ENCODE data around the gene LCN6.
"Not testable (repeated sequence)": the region's sequence is repeated elsewhere in the genome, so short reads cannot be mapped to it uniquely, and the experiment has no call there.

The LCN6 gene

GRCh38 chr9:136787690-136788400, 39.5 kb upstream of the LCN6 start:
- H3K36me3 Mint-ChIP-seq (ENCODE audit: low read depth), result peaks cover 3% of the 10 kb centered on the region
- peaks cover 5% of the 10 kb centered on the region for H3K27me3 Mint-ChIP-seq (ENCODE audit: low read depth)
- no peaks in the 10 kb centered on the region for H3K9me3 Mint-ChIP-seq
- H3K27ac Mint-ChIP-seq, result no peak overlapping the region
- H3K4me3 Mint-ChIP-seq, result peak overlapping the region; percentile 3
- peak; percentile 82 for DNase-seq (ENCODE audit: low spot score)
- H3K4me1 Mint-ChIP-seq (ENCODE audit: low read depth), result peaks cover 23% of the 10 kb centered on the region

GRCh38 chr9:136786983-136787382, 38.7 kb upstream of the LCN6 start:
- H3K4me3 Mint-ChIP-seq; H3K27me3 Mint-ChIP-seq (ENCODE audit: low read depth); H3K27ac Mint-ChIP-seq; H3K9me3 Mint-ChIP-seq; DNase-seq (ENCODE audit: low spot score); H3K36me3 Mint-ChIP-seq (ENCODE audit: low read depth): not testable (repeated sequence)
- H3K4me1 Mint-ChIP-seq (ENCODE audit: low read depth), result peaks cover 19% of the 10 kb centered on the region

GRCh38 chr9:136786451-136786850, 38.1 kb upstream of the LCN6 start:
- Mint-ChIP-seq H3K36me3 (ENCODE audit: low read depth) (no peaks in the 10 kb centered on the region), H3K4me3 (no peak overlapping the region), H3K27ac (no peak overlapping the region), H3K27me3 (ENCODE audit: low read depth) (peaks cover 9% of the 10 kb centered on the region), H3K4me1 (ENCODE audit: low read depth) (peaks cover 17% of the 10 kb centered on the region), H3K9me3 (no peaks in the 10 kb centered on the region)
- DNase-seq (ENCODE audit: low spot score), result no peak

GRCh38 chr9:136785565-136786355, 37.4 kb upstream of the LCN6 start:
- H3K9me3 Mint-ChIP-seq; H3K27ac Mint-ChIP-seq; H3K27me3 Mint-ChIP-seq (ENCODE audit: low read depth); H3K4me3 Mint-ChIP-seq; DNase-seq (ENCODE audit: low spot score); H3K36me3 Mint-ChIP-seq (ENCODE audit: low read depth): not testable (repeated sequence)
- peaks cover 17% of the 10 kb centered on the region for H3K4me1 Mint-ChIP-seq (ENCODE audit: low read depth)

- no peaks in the 10 kb centered on the region for H3K9me3 Mint-ChIP-seq
These were observed 36.7 kb upstream of the LCN6 start for GRCh38 chr9:136784997-136785361.

GRCh38 chr9:136784249-136784996, 36.1 kb upstream of the LCN6 start:
- Mint-ChIP-seq H3K4me1 (ENCODE audit: low read depth) (peaks cover 14% of the 10 kb centered on the region), H3K9me3 (no peaks in the 10 kb centered on the region), H3K27ac (no peak overlapping the region), H3K36me3 (ENCODE audit: low read depth) (no peaks in the 10 kb centered on the region), H3K4me3 (no peak overlapping the region), H3K27me3 (ENCODE audit: low read depth) (peaks cover 21% of the 10 kb centered on the region)
- DNase-seq (ENCODE audit: low spot score), result no peak

More at GRCh38 chr9:136784997-136785361, 36.7 kb upstream of the LCN6 start:
- no peak overlapping the region for H3K4me3 Mint-ChIP-seq
- peaks cover 14% of the 10 kb centered on the region for H3K4me1 Mint-ChIP-seq (ENCODE audit: low read depth)
- no peaks in the 10 kb centered on the region for H3K36me3 Mint-ChIP-seq (ENCODE audit: low read depth)
- DNase-seq (ENCODE audit: low spot score), result no peak
- H3K27me3 Mint-ChIP-seq (ENCODE audit: low read depth), result peaks cover 17% of the 10 kb centered on the region
- no peak overlapping the region for H3K27ac Mint-ChIP-seq

- H3K4me1 Mint-ChIP-seq (ENCODE audit: low read depth), result peaks cover under 1% of the 10 kb centered on the region
- no peak overlapping the region for H3K27ac Mint-ChIP-seq
- no peak for DNase-seq (ENCODE audit: low spot score)
- H3K27me3 Mint-ChIP-seq (ENCODE audit: low read depth), result peaks cover 35% of the 10 kb centered on the region
- H3K36me3 Mint-ChIP-seq (ENCODE audit: low read depth), result no peaks in the 10 kb centered on the region
- H3K9me3 Mint-ChIP-seq, result no peaks in the 10 kb centered on the region
- no peak overlapping the region for H3K4me3 Mint-ChIP-seq
These were observed 34.1 kb upstream of the LCN6 start for GRCh38 chr9:136782452-136782851.

GRCh38 chr9:136779808-136780207, 31.5 kb upstream of the LCN6 start:
- Mint-ChIP-seq H3K36me3 (ENCODE audit: low read depth) (no peaks in the 10 kb centered on the region), H3K4me1 (ENCODE audit: low read depth) (no peaks in the 10 kb centered on the region), H3K27me3 (ENCODE audit: low read depth) (peaks cover 36% of the 10 kb centered on the region), H3K27ac (no peak overlapping the region), H3K9me3 (no peaks in the 10 kb centered on the region), H3K4me3 (no peak overlapping the region)
- no peak for DNase-seq (ENCODE audit: low spot score)

- Mint-ChIP-seq H3K36me3 (ENCODE audit: low read depth) (no peaks in the 10 kb centered on the region), H3K27me3 (ENCODE audit: low read depth) (peaks cover 32% of the 10 kb centered on the region), H3K27ac (no peak overlapping the region)
These were observed 29.0 kb upstream of the LCN6 start for GRCh38 chr9:136777359-136777758.

GRCh38 chr9:136776947-136777346, 28.6 kb upstream of the LCN6 start:
- Mint-ChIP-seq H3K27me3 (ENCODE audit: low read depth) (peaks cover 32% of the 10 kb centered on the region), H3K36me3 (ENCODE audit: low read depth) (no peaks in the 10 kb centered on the region), H3K27ac (no peak overlapping the region), H3K4me3 (no peak overlapping the region), H3K9me3 (peaks cover 8% of the 10 kb centered on the region), H3K4me1 (ENCODE audit: low read depth) (no peaks in the 10 kb centered on the region)
- DNase-seq (ENCODE audit: low spot score), result no peak

More at GRCh38 chr9:136777359-136777758, 29.0 kb upstream of the LCN6 start:
- Mint-ChIP-seq H3K9me3 (peaks cover 8% of the 10 kb centered on the region), H3K4me3 (no peak overlapping the region), H3K4me1 (ENCODE audit: low read depth) (no peaks in the 10 kb centered on the region)
- DNase-seq (ENCODE audit: low spot score), result no peak

GRCh38 chr9:136775191-136775590, 26.9 kb upstream of the LCN6 start:
- Mint-ChIP-seq H3K36me3 (ENCODE audit: low read depth) (no peaks in the 10 kb centered on the region), H3K27ac (no peak overlapping the region), H3K4me3 (no peak overlapping the region), H3K9me3 (peaks cover 8% of the 10 kb centered on the region), H3K4me1 (ENCODE audit: low read depth) (no peaks in the 10 kb centered on the region), H3K27me3 (ENCODE audit: low read depth) (peaks cover 25% of the 10 kb centered on the region)
- no peak for DNase-seq (ENCODE audit: low spot score)

- H3K9me3 Mint-ChIP-seq, result peaks cover 8% of the 10 kb centered on the region
- no peaks in the 10 kb centered on the region for H3K36me3 Mint-ChIP-seq (ENCODE audit: low read depth)
- peaks cover 21% of the 10 kb centered on the region for H3K27me3 Mint-ChIP-seq (ENCODE audit: low read depth)
- no peak for DNase-seq (ENCODE audit: low spot score)
- peaks cover 2% of the 10 kb centered on the region for H3K4me1 Mint-ChIP-seq (ENCODE audit: low read depth)
- H3K27ac Mint-ChIP-seq, result no peak overlapping the region
- no peak overlapping the region for H3K4me3 Mint-ChIP-seq
These were observed 26.2 kb upstream of the LCN6 start for GRCh38 chr9:136774416-136775045.

GRCh38 chr9:136773386-136774044, 25.2 kb upstream of the LCN6 start:
- Mint-ChIP-seq H3K27me3 (ENCODE audit: low read depth) (peaks cover 14% of the 10 kb centered on the region), H3K27ac (no peak overlapping the region), H3K9me3 (peaks cover 8% of the 10 kb centered on the region), H3K36me3 (ENCODE audit: low read depth) (no peaks in the 10 kb centered on the region), H3K4me3 (no peak overlapping the region), H3K4me1 (ENCODE audit: low read depth) (peaks cover 2% of the 10 kb centered on the region)
- DNase-seq (ENCODE audit: low spot score), result no peak
